ENCODE data around the gene ADAMTS10.

- TF ChIP-seq CTCF (conservative IDR thresholded peaks at IDR 0.05; ENCODE audit: low read depth, low read length) (no peak), EZH2phosphoT487 (IDR thresholded peaks at IDR 0.05; ENCODE audit: borderline replicate concordance, low read length) (no peak)
These were observed 37.2 kb downstream of the ADAMTS10 start for GRCh38 chr19:8573316-8573715.
